OCI-M1 (cell line): ENCODE results near the gene WDR1.

Source experiments
- DNase-seq: peaks from one replicate; lab custom pipeline; 2025; lab: John Stamatoyannopoulos, UW

The WDR1 gene

GRCh38 chr4:10116569-10117358, at the start of gene WDR1:
TSS of gene WDR1 (minus strand) at chr4:10116799. CDS start at chr4:10116666, 133 bp downstream.
- DNase-seq, result peak; percentile 95

DNA sequence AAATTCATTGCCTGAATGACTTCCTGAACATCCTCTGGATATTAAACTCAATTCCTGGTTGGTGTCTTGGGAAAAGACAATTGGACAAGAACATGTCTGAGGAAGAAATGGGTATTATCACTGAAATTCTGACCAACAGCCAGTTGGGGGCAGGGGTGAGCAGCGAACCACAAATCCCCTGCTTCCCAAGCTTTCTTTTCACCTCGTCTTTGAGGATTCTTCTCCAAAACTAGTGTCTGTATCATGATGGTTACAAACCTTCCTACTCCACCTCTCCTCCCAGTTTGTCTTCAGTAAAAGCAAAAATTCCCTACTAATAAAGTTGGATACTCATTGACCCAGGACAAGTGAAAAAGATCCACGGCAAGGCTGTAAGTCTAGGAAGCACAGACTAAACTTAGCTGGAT, 48.3 kb upstream of the WDR1 start:
- peak; percentile 82 for DNase-seq

DNA sequence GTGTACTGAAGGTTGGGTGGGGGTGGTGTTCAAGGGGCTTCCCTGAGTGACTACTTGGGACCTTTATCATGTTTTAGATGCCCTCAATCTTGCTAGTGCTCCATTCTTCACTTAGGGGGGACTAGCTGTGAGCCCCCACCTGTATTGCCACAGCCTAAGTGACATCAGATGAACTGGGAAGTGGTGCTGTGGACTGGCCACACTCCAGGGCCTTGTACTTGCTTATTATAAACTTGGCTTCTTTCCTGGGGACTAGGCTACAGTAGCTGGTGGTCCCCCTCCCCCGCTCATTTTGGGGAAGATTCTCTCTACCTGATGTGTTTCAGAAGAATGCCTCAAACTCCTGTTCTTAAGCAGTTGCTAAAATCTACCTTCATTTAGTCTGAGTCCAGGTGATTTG, 46.7 kb upstream of the WDR1 start:
- DNase-seq, result no peak

GRCh38 chr4:10162341-10163000, 45.9 kb upstream of the WDR1 start:
- DNase-seq, result no peak

DNA sequence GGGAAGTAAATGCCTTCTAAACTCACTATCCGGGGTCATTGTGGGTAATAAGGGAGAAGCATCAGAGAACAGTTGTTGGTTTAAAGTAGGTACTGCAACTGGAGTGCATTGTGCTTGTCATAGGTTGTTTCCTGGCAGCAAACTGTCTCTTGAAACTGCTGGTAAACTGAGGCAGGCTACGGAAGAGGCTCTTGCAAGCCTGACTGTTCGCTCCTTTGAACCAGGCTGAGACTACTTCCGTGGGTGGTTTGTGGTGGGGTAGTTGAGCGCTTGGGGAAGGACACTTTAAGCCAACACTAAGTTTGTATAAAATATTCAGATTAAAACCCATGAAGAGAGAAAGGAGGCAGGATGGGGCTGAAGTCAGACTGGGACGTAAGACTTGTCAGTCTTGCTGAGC, 45.2 kb upstream of the WDR1 start:
- no peak for DNase-seq

DNA sequence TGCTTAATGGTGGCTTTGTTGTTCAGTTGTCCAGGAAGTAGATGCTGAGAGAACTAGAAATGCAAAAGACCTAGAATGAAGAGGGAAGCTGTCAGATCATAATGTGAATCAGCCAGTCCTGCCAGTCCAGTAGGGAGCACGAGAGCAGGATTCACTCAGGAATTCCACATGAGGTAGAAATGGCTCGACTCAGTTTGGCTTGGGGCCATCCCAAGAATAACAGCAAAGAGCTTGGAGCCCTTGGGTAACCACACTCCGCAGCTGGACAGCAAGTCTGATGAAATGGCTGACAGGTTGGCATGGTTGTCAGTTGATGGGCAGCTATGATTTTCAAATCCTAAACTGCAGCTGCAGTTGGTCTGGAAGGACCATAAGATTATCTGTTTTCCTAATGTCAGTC, 44.5 kb upstream of the WDR1 start:
- DNase-seq, result no peak

DNA sequence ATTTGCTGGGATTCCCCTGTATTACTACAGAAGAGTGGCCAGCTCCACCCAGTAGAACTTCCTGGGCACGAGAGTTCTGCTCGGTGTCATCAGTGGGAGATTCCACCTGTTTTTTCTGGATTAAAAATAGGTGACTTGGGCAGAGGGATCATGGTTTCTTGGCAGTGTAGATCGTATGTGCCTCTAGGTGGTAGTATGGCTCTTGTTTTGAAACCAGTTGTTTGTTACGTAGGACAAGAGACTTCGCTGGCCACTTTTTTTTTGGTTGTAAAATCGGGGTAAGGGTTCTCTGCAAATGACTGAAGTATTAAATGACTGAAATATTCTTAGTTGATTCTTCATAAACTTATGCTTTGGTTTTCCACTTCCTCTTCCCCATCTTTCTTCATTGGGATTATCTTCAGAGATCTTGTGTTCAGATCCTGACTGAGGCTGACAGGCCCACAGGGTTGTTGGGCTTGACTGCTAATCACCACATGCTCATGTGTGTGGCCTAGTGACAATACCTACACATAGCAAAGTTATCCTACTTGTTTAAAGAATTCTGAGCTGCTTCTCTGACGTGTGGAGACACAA, 43.8 kb upstream of the WDR1 start:
- DNase-seq, result peak; percentile 73

DNA sequence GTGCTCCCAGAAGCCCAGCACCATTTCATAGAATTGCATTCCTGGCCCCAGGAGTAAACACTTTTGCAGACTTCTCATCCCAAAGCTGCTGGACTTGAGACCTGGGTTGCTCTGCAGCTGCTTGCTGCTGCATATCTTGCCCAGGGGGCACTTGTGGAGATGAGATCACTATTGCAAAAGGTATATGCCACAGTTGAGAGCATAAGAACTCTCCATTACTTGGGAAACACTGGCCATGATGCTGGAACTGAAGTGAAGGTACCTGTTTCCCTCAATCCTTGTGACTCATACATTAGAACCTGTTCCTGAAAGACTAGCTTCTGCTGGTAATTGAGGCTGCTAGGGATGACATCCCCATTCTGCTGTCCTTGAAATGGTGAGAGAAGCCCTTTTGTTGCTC, 43.1 kb upstream of the WDR1 start:
- DNase-seq, result no peak

- DNase-seq, result no peak
These were observed 41.8 kb upstream of the WDR1 start for GRCh38 chr4:10158333-10158942.

DNA sequence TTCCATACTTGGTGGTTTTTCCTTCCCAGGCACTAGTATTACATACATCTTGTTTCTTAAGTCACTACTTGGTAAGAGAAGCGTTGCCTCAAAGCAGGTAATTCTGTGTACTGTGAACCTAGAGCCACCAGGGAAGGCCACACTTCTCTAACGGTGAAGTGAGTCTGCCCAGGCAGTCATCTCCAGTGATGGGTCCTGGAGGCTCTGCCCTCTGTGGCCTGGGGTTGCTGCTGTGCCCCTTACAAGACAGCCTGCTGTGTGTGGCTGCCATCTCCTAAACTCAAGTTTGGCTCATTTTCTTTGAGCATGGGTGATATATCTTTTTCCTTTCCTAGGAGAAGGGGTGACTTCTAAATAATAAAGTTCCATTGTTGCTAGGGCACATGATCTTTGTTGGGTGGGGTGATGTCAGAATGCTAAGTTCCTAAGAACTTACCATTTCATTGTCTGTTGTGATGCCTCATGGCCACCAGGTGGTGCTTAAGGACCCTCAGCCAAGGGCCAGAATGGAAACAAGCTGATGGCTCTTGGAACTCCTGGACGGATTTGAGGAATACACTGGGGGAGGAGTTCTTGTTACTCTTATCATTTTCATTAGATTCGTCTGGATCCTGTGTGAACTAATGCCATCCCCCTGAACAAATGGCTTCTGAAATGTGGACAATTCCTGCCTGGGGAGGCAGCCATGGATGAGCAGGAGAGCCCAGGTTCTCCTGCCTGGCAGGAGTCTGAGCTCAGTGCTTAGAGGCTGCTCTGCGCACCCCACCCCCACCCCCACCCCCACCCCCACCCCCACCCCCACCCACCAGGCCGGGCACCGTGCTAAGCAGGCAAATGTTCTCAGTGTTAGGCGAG, 41.1 kb upstream of the WDR1 start:
- peak; percentile 82 for DNase-seq

GRCh38 chr4:10154241-10154640, 37.6 kb upstream of the WDR1 start:
- DNase-seq, result no peak

- DNase-seq, result no peak
These were observed 36.6 kb upstream of the WDR1 start for GRCh38 chr4:10153161-10153560.

DNA sequence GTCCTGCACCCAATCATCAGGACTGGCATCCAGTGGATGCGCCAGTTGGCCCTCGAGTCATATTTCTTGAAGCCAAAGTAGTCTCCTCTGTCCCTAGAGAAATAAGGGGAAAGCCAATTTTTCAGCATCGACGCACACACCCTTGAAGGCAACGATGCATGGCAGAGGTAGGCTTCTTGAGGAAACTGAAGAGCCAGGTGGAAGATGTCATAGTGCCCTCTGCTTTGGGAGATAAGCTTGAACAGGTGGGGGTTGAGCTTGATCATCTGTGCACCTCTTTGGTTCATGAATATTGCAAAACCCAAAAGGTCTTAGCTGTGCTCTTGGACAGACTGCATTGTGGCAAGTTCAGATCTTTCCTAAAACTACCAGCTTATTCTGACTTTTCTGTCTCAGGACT, 34.6 kb upstream of the WDR1 start:
- DNase-seq, result no peak

DNA sequence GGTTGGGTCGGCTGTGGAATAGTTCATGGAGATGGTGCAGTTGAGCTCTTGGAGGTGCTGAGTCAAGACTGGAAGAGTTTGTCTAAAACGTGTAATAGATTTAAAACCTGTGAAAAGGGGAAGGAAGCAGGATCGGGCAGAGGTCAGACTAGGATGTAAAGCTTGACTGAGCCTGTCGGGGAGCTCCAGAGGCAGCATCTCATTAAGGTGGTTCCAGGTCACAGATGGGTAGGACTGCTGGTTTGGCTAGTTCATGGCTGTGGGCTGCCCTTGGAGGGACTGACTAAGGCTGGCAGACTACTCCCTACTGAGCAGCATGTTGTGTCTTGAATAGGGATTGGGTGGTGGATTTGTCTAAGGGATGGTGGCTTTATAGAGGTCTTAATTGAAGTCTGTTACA, 28.4 kb upstream of the WDR1 start:
- no peak for DNase-seq

GRCh38 chr4:10144479-10144878, 27.9 kb upstream of the WDR1 start:
- DNase-seq, result no peak

DNA sequence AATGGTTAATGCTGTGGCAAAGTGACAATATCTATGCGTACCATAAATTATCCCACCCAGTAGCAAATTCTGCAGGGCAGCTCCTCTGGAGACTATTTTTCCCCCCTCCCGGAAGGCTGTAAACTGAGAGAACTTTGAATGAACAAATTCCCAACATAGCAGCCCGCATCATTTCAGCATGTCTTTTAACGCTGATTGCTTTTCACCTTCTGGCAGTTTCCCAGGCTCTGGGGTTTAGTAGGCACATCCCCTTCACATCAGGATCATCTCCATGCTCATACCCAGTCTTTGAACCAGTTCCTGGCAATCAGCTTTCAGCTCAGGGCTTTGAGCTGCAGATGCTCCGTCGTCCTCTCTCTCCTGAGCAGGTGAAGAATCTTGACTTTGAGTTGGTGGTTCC, 26.6 kb upstream of the WDR1 start:
- no peak for DNase-seq

DNA sequence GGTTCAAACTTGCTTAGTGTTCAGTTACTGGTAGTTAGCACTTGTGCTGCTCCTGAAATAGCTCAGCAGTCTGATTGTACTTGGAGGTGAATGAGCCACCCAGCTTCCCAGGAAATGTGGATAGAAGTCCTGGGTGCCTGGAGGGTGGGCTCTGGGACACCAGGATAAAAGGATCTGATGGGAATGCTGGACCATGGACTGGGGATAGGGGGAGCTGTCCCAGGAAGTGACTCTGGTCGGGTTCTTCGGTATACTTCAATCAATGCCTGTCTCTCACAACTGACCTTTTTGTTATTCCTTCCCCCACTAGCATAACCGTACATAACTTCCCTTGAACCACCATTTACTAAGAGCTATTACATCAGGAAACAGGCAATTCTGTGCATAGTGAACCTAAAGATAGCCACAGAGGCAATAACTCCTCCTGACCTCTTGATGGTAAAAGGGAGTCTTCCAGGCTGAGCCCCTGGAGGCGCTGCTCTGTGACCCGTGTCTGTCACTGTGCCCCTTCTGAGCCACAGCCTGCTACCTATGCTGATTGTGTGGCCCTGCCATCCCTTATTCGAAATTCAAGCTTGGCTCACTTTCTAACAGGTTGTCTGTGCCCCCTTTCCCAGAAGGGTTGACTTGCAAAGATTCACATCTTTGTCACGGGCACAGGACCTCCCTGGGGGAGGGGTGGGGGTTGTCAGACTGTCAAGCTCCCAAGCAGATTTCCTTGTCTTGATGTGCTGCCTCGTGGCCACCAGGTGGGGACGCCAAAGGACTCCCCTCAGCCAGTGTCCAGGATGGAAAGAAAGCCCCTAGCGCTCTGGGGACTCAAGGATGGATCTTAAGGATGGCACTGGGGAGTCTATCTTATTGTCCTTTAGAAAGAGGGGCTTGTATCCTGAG, 24.5 kb upstream of the WDR1 start:
- DNase-seq, result no peak

- no peak for DNase-seq
These were observed 22.9 kb upstream of the WDR1 start for GRCh38 chr4:10139518-10139917.

DNA sequence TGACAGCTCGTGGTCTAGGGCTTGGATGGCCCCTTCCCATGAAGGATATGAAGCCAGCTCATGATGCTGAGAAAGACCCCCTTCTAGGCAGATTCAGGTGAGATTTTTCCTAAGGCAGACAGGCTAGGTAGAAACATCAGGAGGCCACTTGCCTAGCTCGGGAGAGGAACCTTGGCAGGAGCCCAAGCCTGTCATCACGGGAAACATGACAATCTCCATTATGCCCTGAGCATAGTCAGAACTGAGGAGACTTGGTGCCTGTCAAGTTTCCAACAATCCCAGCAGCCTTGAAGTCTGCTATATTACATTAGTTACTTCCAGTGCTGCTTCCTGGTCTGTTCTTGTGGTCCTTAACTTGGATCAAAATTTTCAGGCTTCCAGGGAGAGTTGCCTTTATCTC, 18.7 kb upstream of the WDR1 start:
- DNase-seq, result no peak

- no peak for DNase-seq
These were observed 17.5 kb upstream of the WDR1 start for GRCh38 chr4:10134141-10134540.

GRCh38 chr4:10131202-10131601, 14.6 kb upstream of the WDR1 start:
- no peak for DNase-seq
